ACC112 (cell line): ENCODE data around the gene A3GALT2.

Source experiments
- H2AFZ ChIP-seq: fragments of 200-600 bp; sonication (generic); one replicate; pipeline ENCODE4 v1.6.0; 2017; ENCODE audit warnings: antibody characterized with exemption, low read length; ENCODE audit not compliant: unreplicated experiment
- H3K27ac ChIP-seq: fragments of 200-600 bp; sonication (generic); 2 replicates; pipeline ENCODE4 v1.5.1; 2014; ENCODE audit warnings: low read depth, mild to moderate bottlenecking, antibody characterized with exemption, low read length, moderate library complexity
- H3K27me3 ChIP-seq: fragments of 200-600 bp; sonication (generic); 2 replicates; pipeline ENCODE4 v1.6.1; 2014; ENCODE audit warnings: mild to moderate bottlenecking, antibody characterized with exemption, low read length, moderate library complexity, mixed read lengths; ENCODE audit not compliant: insufficient read depth
- H3K36me3 ChIP-seq: fragments of 200-600 bp; sonication (generic); 2 replicates; pipeline ENCODE4 v1.6.1; 2016; ENCODE audit warnings: mild to moderate bottlenecking, antibody characterized with exemption, low read length, moderate library complexity, mixed read lengths; ENCODE audit not compliant: insufficient read depth
- H3K4me1 ChIP-seq: fragments of 200-600 bp; sonication (generic); one replicate; pipeline ENCODE4 v1.6.1; 2016; ENCODE audit warnings: low read length, mixed read lengths; ENCODE audit not compliant: insufficient read depth, unreplicated experiment, control insufficient read depth
- H3K4me3 ChIP-seq: fragments of 200-600 bp; sonication (generic); 2 replicates; pipeline ENCODE4 v1.5.1; 2014; ENCODE audit warnings: mild to moderate bottlenecking, low read depth, low read length
- H3K79me2 ChIP-seq: fragments of 200-600 bp; sonication (generic); one replicate; pipeline ENCODE4 v1.6.0; 2016; ENCODE audit warnings: low read length; ENCODE audit not compliant: control insufficient read depth, unreplicated experiment, insufficient read depth

A3GALT2 gene

DNA sequence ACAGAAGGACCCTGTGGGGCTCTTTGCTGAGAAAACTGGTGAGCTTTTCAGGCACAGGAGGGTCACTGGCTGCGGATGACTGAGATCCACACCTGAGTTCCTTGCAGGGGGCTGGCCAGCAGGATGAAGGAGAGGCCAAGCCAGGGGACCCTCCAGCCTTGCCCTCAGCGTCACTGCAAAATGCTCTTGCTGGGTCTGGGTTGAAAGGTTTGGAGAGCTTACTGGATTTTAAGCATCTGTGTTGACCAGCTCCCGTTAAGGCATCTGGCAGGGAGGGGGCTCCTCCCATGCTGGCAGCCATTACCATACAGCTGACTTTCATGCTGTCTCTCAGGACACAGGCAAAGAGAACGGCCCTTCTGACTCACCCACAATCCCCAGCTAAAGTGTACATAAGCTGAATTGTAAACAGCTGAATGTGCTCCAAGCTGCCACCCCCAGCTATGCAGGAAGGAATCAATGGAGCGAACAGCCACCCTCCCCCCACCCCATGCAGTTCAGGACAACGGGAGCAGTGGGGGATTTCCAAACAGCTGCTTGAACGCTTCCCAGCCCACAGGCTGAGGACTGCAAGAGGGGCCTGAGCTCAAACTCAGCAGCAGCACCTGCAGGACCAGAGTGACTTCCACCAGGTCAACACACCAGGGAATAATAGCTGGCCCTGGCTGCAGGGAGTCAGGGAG is 21.3 kb upstream of the A3GALT2 start:
- Histone ChIP-seq H3K27me3 (no peaks in the 10 kb centered on the region), H3K79me2 (peaks cover 99% of the 10 kb centered on the region), H3K27ac (peak overlapping the region; percentile 98), H3K4me1 (peaks cover 93% of the 10 kb centered on the region), H3K36me3 (peaks cover 37% of the 10 kb centered on the region), H3K4me3 (peak overlapping the region; percentile 54), H2AFZ (no peak overlapping the region)

DNA sequence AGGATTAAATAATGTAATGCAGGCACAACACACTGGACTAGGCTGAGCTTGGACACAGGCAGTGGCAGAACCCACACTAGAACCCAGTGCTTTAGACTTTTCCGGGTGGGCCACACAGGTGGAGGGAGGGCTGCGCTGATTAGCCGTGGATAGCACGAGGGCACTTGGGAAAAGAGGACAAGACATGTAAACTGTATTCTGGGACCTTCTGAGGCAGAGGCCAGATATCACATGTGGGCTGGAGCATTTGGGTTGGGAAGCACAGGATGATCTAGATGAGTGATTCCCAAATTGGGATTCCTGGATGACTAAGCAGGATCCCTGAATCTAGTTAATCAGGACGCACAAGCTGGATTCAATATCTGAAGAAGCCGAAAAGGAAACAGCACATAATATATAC is 20.3 kb upstream of the A3GALT2 start:
- Histone ChIP-seq H3K4me3 (peak overlapping the region; percentile 54; the same call in 1 of the 2 replicates), H3K27me3 (no peaks in the 10 kb centered on the region), H3K79me2 (peaks cover 99% of the 10 kb centered on the region), H2AFZ (no peak overlapping the region), H3K4me1 (peaks cover 98% of the 10 kb centered on the region), H3K36me3 (peaks cover 33% of the 10 kb centered on the region), H3K27ac (peak overlapping the region; percentile 98)

DNA sequence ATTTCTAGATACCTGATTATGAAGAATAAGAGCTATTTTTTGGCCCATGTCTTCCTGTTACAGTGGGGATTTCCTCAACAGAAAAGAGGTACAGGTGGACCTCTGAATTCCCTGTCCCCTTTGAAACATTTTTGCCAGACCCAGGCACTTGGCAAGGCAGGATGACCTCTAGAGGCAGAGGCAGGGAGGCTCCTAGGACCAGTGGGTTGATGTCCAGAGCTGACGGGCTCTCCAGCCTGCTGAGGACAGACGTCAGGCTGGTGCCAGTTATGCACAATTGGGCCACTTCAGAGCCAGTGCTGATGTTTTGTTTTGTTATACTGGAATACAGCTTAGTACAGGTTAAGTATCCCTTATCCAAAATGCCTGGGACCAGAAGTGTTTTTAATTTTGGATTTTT is 18.5 kb upstream of the A3GALT2 start:
- peak overlapping the region; percentile 98 for H3K27ac ChIP-seq
- peaks cover 98% of the 10 kb centered on the region for H3K4me1 ChIP-seq
- no peaks in the 10 kb centered on the region for H3K27me3 ChIP-seq
- H3K36me3 ChIP-seq, result peaks cover 29% of the 10 kb centered on the region
- peak overlapping the region; percentile 62; the same call in 1 of the 2 replicates for H3K4me3 ChIP-seq
- H3K79me2 ChIP-seq, result peaks cover 99% of the 10 kb centered on the region
- H2AFZ ChIP-seq, result no peak overlapping the region

DNA sequence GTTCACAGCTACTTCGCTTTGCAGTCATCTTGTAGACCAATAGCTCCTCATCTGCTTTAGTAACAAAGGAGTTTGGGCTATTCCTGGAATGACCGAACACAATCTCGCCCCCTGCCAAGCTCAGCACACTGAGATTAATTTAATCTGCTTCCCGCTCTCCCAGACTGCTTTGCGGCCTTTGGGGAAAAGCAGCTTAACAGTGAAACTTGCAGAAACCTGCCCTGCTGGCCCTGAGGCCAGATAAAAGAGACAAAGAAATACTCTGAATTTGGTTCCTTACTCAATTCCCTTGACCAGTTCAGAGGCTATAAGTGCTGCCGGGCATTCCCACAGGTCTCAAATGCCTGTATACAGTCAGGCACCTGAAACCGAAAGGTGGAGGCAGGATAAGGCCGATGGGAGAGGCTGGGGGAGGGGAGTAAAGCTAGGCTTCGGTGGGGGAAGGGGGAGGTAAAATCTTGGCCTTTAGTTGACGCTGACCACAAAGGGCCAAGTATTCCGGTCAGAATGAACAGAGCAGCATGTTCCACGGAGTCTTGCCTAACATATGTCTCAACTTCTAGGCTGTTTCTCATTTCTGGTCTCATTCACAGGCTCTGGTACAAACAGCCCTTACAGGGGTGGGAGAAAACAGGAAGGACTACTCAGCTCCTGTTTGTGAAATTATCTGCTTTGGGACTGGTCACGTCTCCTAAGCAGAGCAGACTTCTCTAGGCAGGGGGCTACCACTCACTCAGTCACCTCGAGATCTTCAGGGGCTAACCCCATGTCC is 17.7 kb upstream of the A3GALT2 start:
- Histone ChIP-seq H3K4me1 (peaks cover 97% of the 10 kb centered on the region), H3K27me3 (no peaks in the 10 kb centered on the region), H3K36me3 (peaks cover 28% of the 10 kb centered on the region), H2AFZ (no peak overlapping the region), H3K27ac (peak overlapping the region; percentile 98), H3K4me3 (peak overlapping the region; percentile 62), H3K79me2 (peaks cover 99% of the 10 kb centered on the region)

DNA sequence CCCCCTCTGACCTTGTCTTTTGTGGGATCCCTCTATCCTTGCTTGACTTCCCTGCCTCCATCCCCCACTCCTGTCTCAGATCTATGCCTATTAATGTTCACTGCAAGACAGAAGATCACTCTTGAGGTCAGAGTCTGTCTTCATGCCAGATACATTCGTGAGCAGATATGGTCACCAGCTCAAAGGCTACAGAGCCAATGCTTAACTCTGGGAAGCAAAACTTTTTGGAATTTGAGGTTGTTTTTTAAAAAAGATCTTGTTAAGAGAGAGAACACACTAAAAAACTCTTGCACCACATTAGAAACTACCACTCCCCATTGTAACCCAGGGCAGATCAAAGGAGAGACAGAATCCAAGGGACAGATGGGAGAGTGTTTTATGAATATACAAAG is 17.1 kb upstream of the A3GALT2 start:
- H3K4me1 ChIP-seq, result peaks cover 98% of the 10 kb centered on the region
- peak overlapping the region; percentile 98 for H3K27ac ChIP-seq
- H3K79me2 ChIP-seq, result peaks cover 99% of the 10 kb centered on the region
- H3K27me3 ChIP-seq, result no peaks in the 10 kb centered on the region
- peaks cover 32% of the 10 kb centered on the region for H3K36me3 ChIP-seq
- no peak overlapping the region for H2AFZ ChIP-seq
- H3K4me3 ChIP-seq, result peak overlapping the region; percentile 62

DNA sequence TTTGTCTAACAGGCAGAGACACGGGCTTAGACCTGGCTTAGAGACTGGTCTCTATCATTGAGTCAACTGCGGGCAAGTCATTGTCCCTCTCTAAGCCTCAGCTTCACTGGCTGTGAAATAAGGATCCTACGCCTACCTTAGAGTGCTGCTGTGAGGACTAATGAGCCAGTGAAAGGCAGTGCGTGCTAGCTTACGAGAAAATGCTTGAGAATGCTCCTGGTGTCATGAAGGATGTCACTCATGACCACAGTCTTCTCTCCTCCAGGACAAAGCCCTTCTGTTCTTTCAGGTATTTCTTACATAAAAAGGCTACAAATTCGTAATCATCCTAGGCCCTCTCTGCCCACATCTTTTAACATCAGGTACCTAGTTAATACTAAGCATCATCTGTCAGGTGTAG is 16.5 kb upstream of the A3GALT2 start:
- Histone ChIP-seq H2AFZ (no peak overlapping the region), H3K79me2 (peaks cover 99% of the 10 kb centered on the region), H3K36me3 (peaks cover 33% of the 10 kb centered on the region), H3K27me3 (no peaks in the 10 kb centered on the region), H3K4me3 (no peak overlapping the region), H3K4me1 (peaks cover 98% of the 10 kb centered on the region), H3K27ac (peak overlapping the region; percentile 98)

DNA sequence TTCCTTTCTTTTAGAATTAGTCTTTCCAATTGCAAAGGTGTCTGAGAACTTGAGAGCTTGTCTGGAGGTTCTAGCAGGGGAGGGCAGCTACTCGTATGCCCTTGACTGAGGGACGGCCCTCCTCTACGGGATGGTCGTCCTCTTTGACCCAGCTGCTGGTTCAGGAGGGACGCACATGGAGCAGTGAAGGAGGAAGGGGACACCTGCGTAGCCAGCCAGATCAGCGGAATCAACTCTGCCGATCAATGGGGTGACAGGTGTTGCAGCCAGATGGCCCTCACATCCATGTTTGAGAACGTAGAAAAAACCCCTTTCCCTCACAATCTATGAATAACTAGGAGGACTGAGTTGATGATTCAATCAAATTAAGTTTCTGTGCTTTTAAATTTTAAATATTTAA is 15.7 kb upstream of the A3GALT2 start:
- Histone ChIP-seq H3K36me3 (peaks cover 36% of the 10 kb centered on the region), H3K27me3 (no peaks in the 10 kb centered on the region), H3K4me3 (no peak overlapping the region), H3K4me1 (peaks cover 98% of the 10 kb centered on the region), H2AFZ (no peak overlapping the region), H3K27ac (peak overlapping the region; percentile 98), H3K79me2 (peaks cover 100% of the 10 kb centered on the region)

DNA sequence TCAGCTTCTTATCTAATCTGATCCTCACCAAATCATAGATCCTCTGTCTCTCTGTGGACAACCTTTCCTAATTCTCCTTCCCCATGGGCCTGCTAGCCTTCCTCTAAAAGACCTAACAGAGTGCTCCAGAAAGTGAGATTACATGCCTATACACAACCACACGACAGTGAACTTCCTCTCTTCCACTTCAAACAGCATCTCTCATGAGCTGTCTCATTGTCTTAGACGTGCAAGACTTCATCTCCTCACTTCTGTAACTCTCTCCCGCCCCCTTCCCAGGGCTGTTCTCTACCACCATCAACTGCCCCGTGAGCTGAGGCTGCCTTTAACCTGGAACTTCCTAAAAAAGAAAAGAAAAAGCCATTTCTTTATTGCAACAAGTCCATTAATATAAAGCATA is 14.1 kb upstream of the A3GALT2 start:
- no peaks in the 10 kb centered on the region for H3K27me3 ChIP-seq

DNA sequence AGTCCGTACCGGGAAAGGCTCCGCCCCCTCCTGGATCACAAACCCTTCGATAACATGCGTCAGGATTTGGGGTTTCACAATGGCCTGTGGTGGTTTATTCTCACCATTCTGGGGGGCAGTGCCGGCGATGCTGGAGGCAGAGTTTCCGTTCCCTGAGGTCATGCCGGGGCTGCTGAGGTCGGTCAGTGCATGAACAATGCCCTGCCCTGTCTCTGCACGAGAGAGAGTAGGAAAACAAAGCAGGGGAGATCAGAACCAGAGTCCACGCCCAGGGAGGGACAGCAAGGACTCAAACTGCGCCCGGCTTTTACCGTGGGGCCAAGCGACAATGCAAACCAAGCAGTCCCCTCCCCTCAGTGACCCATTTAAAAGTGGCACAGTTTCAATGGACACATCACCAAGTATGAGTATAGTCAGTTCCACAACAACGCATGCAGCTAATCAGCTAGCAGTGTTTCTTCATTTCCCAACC is 13.2 kb upstream of the A3GALT2 start:
- Histone ChIP-seq H3K79me2 (peaks cover 93% of the 10 kb centered on the region), H3K4me3 (peak overlapping the region; percentile 49), H3K4me1 (peaks cover 88% of the 10 kb centered on the region), H2AFZ (no peak overlapping the region), H3K27ac (peak overlapping the region; percentile 92), H3K27me3 (no peaks in the 10 kb centered on the region), H3K36me3 (peaks cover 53% of the 10 kb centered on the region)

More for the DNA sequence above, 14.1 kb upstream of the A3GALT2 start:
- H3K4me3 ChIP-seq, result peak overlapping the region; percentile 49
- peaks cover 100% of the 10 kb centered on the region for H3K79me2 ChIP-seq
- H3K4me1 ChIP-seq, result peaks cover 90% of the 10 kb centered on the region
- peak overlapping the region; percentile 92 for H3K27ac ChIP-seq
- no peak overlapping the region for H2AFZ ChIP-seq
- H3K36me3 ChIP-seq, result peaks cover 44% of the 10 kb centered on the region

DNA sequence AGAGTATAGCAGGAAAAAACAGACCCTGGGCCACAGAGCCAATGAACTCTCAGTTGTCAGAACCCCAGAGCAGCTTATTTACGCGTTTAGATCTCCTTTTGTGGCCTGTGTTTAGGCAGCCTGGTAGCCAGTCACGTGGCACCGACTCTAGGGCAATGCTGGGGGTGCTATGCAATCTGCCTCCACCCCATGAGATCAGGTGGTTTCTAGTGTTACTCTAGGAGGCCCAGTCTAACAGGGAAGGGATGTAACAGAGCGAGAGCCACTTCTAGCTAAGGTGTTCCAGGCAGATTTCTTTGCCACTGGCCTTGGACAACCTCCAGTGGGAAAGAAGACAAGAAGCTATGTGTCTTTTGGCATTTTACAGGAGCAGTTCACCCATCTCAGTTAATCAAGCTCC is 12.0 kb upstream of the A3GALT2 start:
- Histone ChIP-seq H3K4me1 (peaks cover 86% of the 10 kb centered on the region), H3K36me3 (peaks cover 62% of the 10 kb centered on the region), H3K79me2 (peaks cover 86% of the 10 kb centered on the region), H2AFZ (no peak overlapping the region), H3K4me3 (no peak overlapping the region), H3K27me3 (no peaks in the 10 kb centered on the region), H3K27ac (peak overlapping the region; percentile 92)
